Measurements from ENCODE around the gene PLD5.

DNA sequence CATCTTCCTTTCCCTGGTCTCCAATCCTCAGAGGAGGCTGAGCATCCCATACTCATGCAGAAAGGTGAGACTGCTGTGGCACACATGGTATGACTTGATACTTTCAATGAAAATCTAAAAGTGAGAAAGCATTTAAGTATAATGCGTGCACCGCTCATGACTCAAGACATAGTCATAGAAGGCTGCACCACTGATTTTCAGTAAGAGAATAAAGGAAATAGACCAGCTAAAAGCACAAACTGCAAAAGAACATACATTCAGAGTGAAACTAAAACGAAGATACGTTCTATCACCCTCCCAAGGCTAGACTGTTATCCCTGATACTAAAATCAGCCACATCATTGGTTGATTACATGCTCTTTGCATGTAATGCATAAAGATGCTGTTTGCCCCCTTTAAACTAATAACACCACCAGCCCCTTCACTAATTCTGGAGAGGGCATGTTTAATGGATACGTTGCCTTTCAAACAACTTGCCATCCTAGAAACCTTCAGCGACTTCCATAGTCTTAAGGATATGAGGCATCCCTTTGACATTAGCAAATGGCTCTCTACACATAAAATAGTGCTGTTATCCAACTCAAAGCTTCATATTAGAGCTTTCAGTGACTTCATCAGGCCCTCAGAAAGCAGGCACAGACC lies 2.1 kb downstream of the PLD5 start:
- TF ChIP-seq EP300 (IDR thresholded peaks at IDR 0.05), result no peak
- TF ChIP-seq, protein P1, sequence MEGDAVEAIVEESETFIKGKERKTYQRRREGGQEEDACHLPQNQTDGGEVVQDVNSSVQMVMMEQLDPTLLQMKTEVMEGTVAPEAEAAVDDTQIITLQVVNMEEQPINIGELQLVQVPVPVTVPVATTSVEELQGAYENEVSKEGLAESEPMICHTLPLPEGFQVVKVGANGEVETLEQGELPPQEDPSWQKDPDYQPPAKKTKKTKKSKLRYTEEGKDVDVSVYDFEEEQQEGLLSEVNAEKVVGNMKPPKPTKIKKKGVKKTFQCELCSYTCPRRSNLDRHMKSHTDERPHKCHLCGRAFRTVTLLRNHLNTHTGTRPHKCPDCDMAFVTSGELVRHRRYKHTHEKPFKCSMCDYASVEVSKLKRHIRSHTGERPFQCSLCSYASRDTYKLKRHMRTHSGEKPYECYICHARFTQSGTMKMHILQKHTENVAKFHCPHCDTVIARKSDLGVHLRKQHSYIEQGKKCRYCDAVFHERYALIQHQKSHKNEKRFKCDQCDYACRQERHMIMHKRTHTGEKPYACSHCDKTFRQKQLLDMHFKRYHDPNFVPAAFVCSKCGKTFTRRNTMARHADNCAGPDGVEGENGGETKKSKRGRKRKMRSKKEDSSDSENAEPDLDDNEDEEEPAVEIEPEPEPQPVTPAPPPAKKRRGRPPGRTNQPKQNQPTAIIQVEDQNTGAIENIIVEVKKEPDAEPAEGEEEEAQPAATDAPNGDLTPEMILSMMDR (IDR thresholded peaks at IDR 0.05), result no peak
